Medulla oblongata (tissue), 1 donor: ENCODE data around the gene ZFP3.
"Not testable (repeated sequence)": the region's sequence is repeated elsewhere in the genome, so short reads cannot be mapped to it uniquely, and the experiment has no call there.

ENCODE experiments used
- DNase-seq: peaks from one replicate; pipeline ENCODE4 v3.0.0-alpha.2; 2015; ENCODE audit errors: extremely low spot score

The ZFP3 gene

DNA sequence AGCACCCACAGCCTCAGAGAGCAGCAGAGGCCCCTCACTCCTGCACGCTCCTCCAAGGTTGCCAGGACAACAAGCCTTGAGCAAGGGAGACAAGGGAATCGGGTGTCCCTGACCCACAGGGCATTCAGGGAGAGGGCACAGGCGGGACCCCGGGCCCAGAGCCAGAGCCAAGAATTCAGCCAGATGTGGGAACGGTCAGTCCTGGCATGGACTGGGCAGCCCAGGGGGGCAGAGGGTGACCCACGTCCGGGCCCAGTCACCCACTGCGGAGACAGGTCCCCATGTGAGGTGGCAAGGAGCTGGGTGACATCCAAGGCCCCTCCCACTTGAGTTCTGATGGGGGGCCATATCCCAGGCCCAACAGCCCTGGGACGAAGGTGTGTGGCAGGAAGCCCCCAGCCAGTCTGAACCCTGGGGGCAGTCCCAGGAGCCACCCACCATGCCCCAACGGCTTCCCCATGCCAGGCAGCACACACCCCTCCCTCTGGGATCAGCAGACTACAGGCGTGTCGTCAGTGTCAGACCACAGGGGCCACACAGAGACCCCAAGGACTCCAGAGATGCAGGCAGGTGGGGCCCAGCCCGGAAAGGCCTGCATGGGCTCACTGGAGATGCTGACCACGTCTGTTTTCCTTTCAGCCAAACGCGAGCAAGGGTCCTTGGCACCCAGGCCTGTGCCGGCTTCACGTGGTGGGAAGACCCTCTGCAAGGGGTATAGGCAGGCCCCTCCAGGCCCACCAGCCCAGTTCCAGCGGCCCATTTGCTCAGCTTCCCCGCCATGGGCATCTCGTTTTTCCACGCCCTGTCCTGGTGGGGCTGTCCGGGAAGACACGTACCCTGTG is 60.6 kb downstream of the ZFP3 start:
- no peak for DNase-seq

DNA sequence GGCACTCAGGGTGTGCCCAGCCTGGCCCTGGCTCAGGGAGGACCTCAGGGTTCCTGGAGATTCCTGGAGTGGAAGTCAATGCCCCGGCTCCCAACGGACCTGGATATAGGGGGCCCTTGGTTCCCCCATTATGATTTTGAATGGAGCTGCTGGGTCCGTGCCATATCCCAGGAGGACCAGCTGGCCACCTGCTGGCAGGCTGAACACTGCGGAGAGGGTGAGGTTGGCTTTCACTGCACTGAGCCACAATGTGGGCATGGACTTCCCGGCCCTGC is 61.1 kb downstream of the ZFP3 start:
- no peak for DNase-seq

DNA sequence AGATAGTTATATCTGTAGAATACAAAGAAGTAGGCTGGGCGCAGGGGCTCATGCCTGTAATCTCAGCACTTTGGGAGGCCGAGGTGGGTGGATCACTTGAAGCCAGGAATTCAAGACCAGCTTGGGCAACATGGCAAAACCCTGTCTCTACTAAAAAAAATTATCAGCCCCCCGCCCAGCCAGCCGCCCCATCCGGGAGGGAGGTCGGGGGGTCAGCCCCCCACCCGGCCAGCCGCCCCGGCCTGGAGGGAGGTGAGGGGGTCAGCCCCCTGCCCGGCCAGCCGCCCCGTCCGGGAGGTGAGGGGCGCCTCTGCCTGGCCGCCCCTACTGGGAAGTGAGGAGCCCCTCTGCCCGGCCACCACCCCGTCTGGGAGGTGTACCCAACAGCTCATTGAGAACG is 64.6 kb downstream of the ZFP3 start:
- not testable (repeated sequence) for DNase-seq
